ENCODE data around the gene PLXNA2.

Gene PLXNA2

GRCh38 chr1:208222376-208223126 is 21.6 kb downstream of the PLXNA2 start:
- DNase-seq: no peak

- no peak for DNase-seq
These were observed 22.9 kb downstream of the PLXNA2 start for GRCh38 chr1:208221291-208221622.

- no peak for DNase-seq
These were observed 24.4 kb downstream of the PLXNA2 start for GRCh38 chr1:208219659-208220282.

GRCh38 chr1:208219098-208219658 is 25.0 kb downstream of the PLXNA2 start:
- DNase-seq: no peak

GRCh38 chr1:208218237-208219097 is 25.7 kb downstream of the PLXNA2 start:
- no peak for DNase-seq

- no peak for DNase-seq
These were observed 26.4 kb downstream of the PLXNA2 start for GRCh38 chr1:208217781-208218180.

- no peak for DNase-seq
These were observed 27.4 kb downstream of the PLXNA2 start for GRCh38 chr1:208216806-208217205.

- DNase-seq: no peak
These were observed 28.1 kb downstream of the PLXNA2 start for GRCh38 chr1:208216062-208216461.

GRCh38 chr1:208215393-208215792 is 28.8 kb downstream of the PLXNA2 start:
- DNase-seq: no peak

GRCh38 chr1:208213786-208214185 is 30.4 kb downstream of the PLXNA2 start:
- no peak for DNase-seq

GRCh38 chr1:208212893-208213292 is 31.3 kb downstream of the PLXNA2 start:
- DNase-seq: no peak

GRCh38 chr1:208211921-208212843 is 32.0 kb downstream of the PLXNA2 start:
- DNase-seq: no peak

- DNase-seq: no peak
These were observed 34.1 kb downstream of the PLXNA2 start for GRCh38 chr1:208209896-208210589.

- DNase-seq: peak; percentile 16
These were observed 34.9 kb downstream of the PLXNA2 start for GRCh38 chr1:208209286-208209685.

- DNase-seq: no peak
These were observed 36.1 kb downstream of the PLXNA2 start for GRCh38 chr1:208208132-208208487.

- no peak for DNase-seq
These were observed 36.6 kb downstream of the PLXNA2 start for GRCh38 chr1:208207388-208208131.

GRCh38 chr1:208206092-208206698 is 38.0 kb downstream of the PLXNA2 start:
- DNase-seq: no peak

GRCh38 chr1:208205216-208206013 is 38.8 kb downstream of the PLXNA2 start:
- no peak for DNase-seq

- DNase-seq: no peak
These were observed 39.4 kb downstream of the PLXNA2 start for GRCh38 chr1:208204779-208205178.

Data from NCI-H446 treated with DMSO at 0.1 percent for 48 hours (cell line).